Adipocyte (in vitro differentiated cells): ENCODE data around the gene WDHD1.
"Not testable (repeated sequence)": the region's sequence is repeated elsewhere in the genome, so short reads cannot be mapped to it uniquely, and the experiment has no call there.

ENCODE experiments used
- DNase-seq: peaks from one replicate; pipeline ENCODE4 v3.0.0-alpha.2; 2015; ENCODE audit warnings: low read depth
- H3K27me3 ChIP-seq: replicated peaks from 2 replicates; pipeline ENCODE4 v1.7.0; 2013; ENCODE audit warnings: mild to moderate bottlenecking, low read length, moderate library complexity; ENCODE audit not compliant: control insufficient read depth, insufficient read depth
- H3K36me3 ChIP-seq: 2 replicates; pipeline ENCODE4 v1.7.0; 2013; ENCODE audit warnings: low read length, mild to moderate bottlenecking, moderate library complexity; ENCODE audit not compliant: control insufficient read depth, insufficient read depth, severe bottlenecking
- H3K4me1 ChIP-seq: 2 replicates; pipeline ENCODE4 v1.7.0; 2013; ENCODE audit warnings: mild to moderate bottlenecking, low read length, moderate library complexity; ENCODE audit not compliant: control insufficient read depth, insufficient read depth
- H3K4me3 ChIP-seq: 2 replicates; pipeline ENCODE4 v1.7.0; 2013; ENCODE audit warnings: mild to moderate bottlenecking, low read length, moderate library complexity
- H3K9ac ChIP-seq: 2 replicates; pipeline ENCODE4 v1.7.0; 2013; ENCODE audit warnings: mild to moderate bottlenecking, low read length, moderate library complexity
- H3K9me3 ChIP-seq: 2 replicates; pipeline ENCODE4 v1.7.0; 2013; ENCODE audit warnings: mild to moderate bottlenecking, low read length, moderate library complexity; ENCODE audit not compliant: control insufficient read depth

The WDHD1 gene, protein sequence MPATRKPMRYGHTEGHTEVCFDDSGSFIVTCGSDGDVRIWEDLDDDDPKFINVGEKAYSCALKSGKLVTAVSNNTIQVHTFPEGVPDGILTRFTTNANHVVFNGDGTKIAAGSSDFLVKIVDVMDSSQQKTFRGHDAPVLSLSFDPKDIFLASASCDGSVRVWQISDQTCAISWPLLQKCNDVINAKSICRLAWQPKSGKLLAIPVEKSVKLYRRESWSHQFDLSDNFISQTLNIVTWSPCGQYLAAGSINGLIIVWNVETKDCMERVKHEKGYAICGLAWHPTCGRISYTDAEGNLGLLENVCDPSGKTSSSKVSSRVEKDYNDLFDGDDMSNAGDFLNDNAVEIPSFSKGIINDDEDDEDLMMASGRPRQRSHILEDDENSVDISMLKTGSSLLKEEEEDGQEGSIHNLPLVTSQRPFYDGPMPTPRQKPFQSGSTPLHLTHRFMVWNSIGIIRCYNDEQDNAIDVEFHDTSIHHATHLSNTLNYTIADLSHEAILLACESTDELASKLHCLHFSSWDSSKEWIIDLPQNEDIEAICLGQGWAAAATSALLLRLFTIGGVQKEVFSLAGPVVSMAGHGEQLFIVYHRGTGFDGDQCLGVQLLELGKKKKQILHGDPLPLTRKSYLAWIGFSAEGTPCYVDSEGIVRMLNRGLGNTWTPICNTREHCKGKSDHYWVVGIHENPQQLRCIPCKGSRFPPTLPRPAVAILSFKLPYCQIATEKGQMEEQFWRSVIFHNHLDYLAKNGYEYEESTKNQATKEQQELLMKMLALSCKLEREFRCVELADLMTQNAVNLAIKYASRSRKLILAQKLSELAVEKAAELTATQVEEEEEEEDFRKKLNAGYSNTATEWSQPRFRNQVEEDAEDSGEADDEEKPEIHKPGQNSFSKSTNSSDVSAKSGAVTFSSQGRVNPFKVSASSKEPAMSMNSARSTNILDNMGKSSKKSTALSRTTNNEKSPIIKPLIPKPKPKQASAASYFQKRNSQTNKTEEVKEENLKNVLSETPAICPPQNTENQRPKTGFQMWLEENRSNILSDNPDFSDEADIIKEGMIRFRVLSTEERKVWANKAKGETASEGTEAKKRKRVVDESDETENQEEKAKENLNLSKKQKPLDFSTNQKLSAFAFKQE

GRCh38 chr14:55026793-55027561 is at the start of gene WDHD1, which contains the start of gene SOCS4:
Gene WDHD1 (minus strand): TSS chr14:55027099. CDS start chr14:55026787, 312 bp downstream.
Gene SOCS4 (plus strand): TSS chr14:55027236. CDS start chr14:55043042, 15,806 bp downstream.
- peaks cover 38% of the 10 kb centered on the region for H3K4me1 ChIP-seq
- H3K9me3 ChIP-seq, result no peaks in the 10 kb centered on the region
- H3K9ac ChIP-seq, result peak within 1 kb of the TSS; percentile 87
- H3K27me3 ChIP-seq, result no peaks in the 10 kb centered on the region
- H3K36me3 ChIP-seq, result no peaks in the 10 kb centered on the region
- peak within 1 kb of the TSS; percentile 92 for H3K4me3 ChIP-seq
- DNase-seq, result peak; percentile 97

DNA sequence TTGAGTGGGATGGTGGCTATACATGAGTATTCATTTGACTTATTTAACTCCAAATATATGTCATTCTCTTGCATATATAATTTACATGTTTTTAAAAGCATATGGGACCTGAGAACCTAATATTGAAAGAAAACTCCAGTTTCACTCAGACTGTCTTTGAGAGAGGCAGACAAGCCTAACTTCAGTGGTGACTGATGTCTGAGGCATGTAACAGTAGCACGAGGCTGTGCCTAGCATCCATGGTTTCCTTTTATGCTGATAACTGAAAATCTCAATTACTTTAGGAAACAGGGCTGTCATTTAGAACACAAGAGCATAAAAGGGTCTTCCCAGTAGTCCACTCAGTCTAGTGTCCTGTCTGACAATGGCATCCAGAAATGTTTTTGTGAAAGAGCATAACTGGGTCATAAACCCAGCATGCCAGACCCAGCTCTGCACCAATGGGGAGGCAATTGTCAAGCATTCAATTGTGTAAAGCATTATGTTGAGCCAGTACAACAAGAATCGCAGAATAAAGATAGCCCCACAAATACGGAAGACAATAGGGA is 48.8 kb upstream of the WDHD1 start:
- Histone ChIP-seq H3K27me3 (no peaks in the 10 kb centered on the region), H3K4me3 (no peak overlapping the region), H3K36me3 (no peaks in the 10 kb centered on the region), H3K4me1 (peaks cover 43% of the 10 kb centered on the region), H3K9ac (no peak overlapping the region), H3K9me3 (no peaks in the 10 kb centered on the region)
- DNase-seq, result peak; percentile 63

- DNase-seq, result no peak
- Histone ChIP-seq H3K27me3 (no peaks in the 10 kb centered on the region), H3K4me3 (no peak overlapping the region), H3K4me1 (peaks cover 43% of the 10 kb centered on the region), H3K9ac (no peak overlapping the region), H3K36me3 (no peaks in the 10 kb centered on the region), H3K9me3 (no peaks in the 10 kb centered on the region)
These were observed 47.8 kb upstream of the WDHD1 start for GRCh38 chr14:55074662-55075061.

GRCh38 chr14:55073856-55074255 is 47.0 kb upstream of the WDHD1 start:
- peak overlapping the region; percentile 1 for H3K4me3 ChIP-seq
- DNase-seq, result peak; percentile 85
- no peaks in the 10 kb centered on the region for H3K9me3 ChIP-seq
- H3K9ac ChIP-seq, result no peak overlapping the region
- no peaks in the 10 kb centered on the region for H3K36me3 ChIP-seq
- H3K4me1 ChIP-seq, result peaks cover 43% of the 10 kb centered on the region
- H3K27me3 ChIP-seq, result no peaks in the 10 kb centered on the region

DNA sequence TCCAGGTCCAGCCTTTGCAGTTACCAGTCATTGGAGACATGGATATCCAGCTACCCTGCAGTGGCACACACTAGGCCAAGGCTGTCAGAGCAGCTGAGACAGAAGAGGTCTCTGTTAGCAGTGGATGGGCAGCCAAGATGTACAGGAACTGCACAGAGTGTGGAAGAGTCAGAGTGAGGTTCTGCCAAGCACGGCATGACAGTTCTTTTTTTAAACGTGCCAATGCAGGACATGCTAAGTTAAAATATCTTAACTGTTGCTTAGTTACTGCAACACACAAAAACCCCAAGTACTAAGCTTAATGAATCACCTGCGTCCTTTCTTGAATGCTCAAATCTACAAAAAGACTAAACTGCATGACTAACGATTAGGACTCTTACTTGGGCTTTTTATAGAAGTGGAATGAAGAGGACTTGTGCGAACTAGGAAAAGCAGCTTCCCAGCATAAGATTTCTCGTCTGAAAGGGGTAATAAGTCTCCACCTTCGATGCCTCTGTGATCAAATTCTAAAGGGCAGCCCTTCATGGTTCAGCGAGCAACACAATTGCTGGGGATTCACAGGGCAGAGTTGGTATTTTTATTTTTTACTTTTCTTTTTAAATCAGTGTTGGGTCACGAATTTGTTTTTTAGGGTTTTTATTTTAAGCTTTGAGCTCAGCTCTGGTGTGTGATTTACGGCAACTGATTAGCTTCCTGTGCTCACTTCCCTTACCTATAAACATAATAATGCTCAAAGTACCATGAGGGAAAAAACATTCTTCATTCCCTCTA is 45.2 kb upstream of the WDHD1 start:
- DNase-seq, result peak; percentile 74
- Histone ChIP-seq H3K27me3 (no peaks in the 10 kb centered on the region), H3K9ac (peak overlapping the region; percentile 44), H3K4me3 (peak overlapping the region; percentile 2), H3K4me1 (peaks cover 37% of the 10 kb centered on the region), H3K36me3 (no peaks in the 10 kb centered on the region), H3K9me3 (no peaks in the 10 kb centered on the region)

- Histone ChIP-seq H3K4me3 (no peak overlapping the region), H3K36me3 (peaks cover 6% of the 10 kb centered on the region), H3K27me3 (no peaks in the 10 kb centered on the region), H3K9me3 (no peaks in the 10 kb centered on the region), H3K9ac (no peak overlapping the region), H3K4me1 (peaks cover 37% of the 10 kb centered on the region)
- DNase-seq, result no peak
These were observed 44.1 kb upstream of the WDHD1 start for GRCh38 chr14:55070981-55071411.

- H3K9ac ChIP-seq, result no peak overlapping the region
- peaks cover 52% of the 10 kb centered on the region for H3K36me3 ChIP-seq
- DNase-seq, result no peak
- no peaks in the 10 kb centered on the region for H3K9me3 ChIP-seq
- no peak overlapping the region for H3K4me3 ChIP-seq
- H3K4me1 ChIP-seq, result peaks cover 10% of the 10 kb centered on the region
- H3K27me3 ChIP-seq, result no peaks in the 10 kb centered on the region
These were observed 39.3 kb upstream of the WDHD1 start for GRCh38 chr14:55066223-55066622.

DNA sequence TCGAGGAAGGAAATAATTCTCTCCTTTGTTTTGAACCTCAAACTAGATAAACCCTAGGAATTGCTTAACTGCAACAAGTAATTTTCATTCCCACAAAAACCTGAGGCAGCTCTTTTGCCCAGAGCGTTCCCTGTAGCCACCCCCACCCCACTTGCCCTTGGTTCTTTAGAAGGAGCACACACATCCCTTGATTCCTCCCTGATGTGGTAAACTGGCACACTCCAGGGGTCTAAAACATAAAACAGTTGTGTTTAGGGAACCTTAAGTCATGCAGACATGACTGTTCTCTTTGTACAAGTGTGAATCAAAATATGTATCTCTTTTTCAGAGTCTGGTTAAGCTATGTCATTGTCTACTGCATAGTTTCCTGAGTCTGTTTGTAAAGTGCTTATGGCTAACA is 38.5 kb upstream of the WDHD1 start:
- Histone ChIP-seq H3K4me1 (peaks cover 6% of the 10 kb centered on the region), H3K27me3 (no peaks in the 10 kb centered on the region), H3K36me3 (peaks cover 58% of the 10 kb centered on the region), H3K9me3 (no peaks in the 10 kb centered on the region), H3K9ac (no peak overlapping the region), H3K4me3 (no peak overlapping the region)
- DNase-seq, result peak; percentile 49

DNA sequence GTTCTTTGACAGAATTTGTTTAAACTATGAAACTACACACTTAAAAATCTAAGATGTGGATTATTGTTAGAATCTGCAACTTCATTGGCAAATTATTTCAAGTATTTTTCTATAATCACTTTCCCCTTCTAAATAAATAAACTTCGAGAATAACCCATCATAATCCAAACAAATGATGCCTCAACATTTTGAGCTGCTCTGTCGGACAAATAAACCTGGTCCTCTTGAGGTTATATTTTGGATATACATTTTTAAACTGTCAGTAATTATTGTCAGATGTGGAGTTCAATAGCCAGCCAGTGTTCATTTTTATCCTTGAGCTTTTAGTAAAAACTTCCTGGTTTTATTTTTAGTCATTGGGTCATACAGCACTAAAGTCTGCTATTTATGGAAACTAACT is 38.0 kb upstream of the WDHD1 start:
- not testable (repeated sequence) for H3K9me3 ChIP-seq, H3K4me3 ChIP-seq, H3K27me3 ChIP-seq, H3K4me1 ChIP-seq, H3K9ac ChIP-seq
- peaks cover 58% of the 10 kb centered on the region for H3K36me3 ChIP-seq
- peak; percentile 36 for DNase-seq
